MM.1S (cell line): Measurements from ENCODE around the gene SMC2.

Experiments used
- CTCF ChIP-seq: fragments of 300-600 bp; sonication (generic); IDR thresholded peaks from 2 replicates; pipeline ENCODE4 v1.5.1; 2016; ENCODE audit warnings: antibody characterized with exemption, low read length, mixed read lengths
- EZH2 ChIP-seq: fragments of 300-600 bp; sonication (generic); optimal IDR thresholded peaks from 2 replicates; pipeline ENCODE3; 2017; ENCODE audit warnings: low read depth, mild to moderate bottlenecking, antibody characterized with exemption, low read length, mixed read lengths

- TF ChIP-seq CTCF (no peak), EZH2 (no peak)
Observed at GRCh38 chr9:104091708-104092107, 2.4 kb upstream of the SMC2 start.
